ENCODE measurements around the gene SLC19A2.

GRCh38 chr1:169456029-169456428, 29.7 kb downstream of the SLC19A2 start:
- TF ChIP-seq, protein P1, sequence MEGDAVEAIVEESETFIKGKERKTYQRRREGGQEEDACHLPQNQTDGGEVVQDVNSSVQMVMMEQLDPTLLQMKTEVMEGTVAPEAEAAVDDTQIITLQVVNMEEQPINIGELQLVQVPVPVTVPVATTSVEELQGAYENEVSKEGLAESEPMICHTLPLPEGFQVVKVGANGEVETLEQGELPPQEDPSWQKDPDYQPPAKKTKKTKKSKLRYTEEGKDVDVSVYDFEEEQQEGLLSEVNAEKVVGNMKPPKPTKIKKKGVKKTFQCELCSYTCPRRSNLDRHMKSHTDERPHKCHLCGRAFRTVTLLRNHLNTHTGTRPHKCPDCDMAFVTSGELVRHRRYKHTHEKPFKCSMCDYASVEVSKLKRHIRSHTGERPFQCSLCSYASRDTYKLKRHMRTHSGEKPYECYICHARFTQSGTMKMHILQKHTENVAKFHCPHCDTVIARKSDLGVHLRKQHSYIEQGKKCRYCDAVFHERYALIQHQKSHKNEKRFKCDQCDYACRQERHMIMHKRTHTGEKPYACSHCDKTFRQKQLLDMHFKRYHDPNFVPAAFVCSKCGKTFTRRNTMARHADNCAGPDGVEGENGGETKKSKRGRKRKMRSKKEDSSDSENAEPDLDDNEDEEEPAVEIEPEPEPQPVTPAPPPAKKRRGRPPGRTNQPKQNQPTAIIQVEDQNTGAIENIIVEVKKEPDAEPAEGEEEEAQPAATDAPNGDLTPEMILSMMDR (IDR thresholded peaks at IDR 0.05; ENCODE audit: extremely low read depth in 1 of 2, insufficient read depth in 1 of 2, low read depth in 1 of 2, low read length in 2 of 2), result no peak
- no peak for TF ChIP-seq POLR2A (IDR thresholded peaks at IDR 0.05; ENCODE audit: low read depth, low read length)
- no peak for TF ChIP-seq POLR2AphosphoS5 (IDR thresholded peaks at IDR 0.05; ENCODE audit: insufficient read depth, low read depth, low read length)
- TF ChIP-seq EZH2 (IDR thresholded peaks at IDR 0.05; ENCODE audit: borderline replicate concordance, low read depth, low read length, severe bottlenecking), result no peak
- no peak for TF ChIP-seq MAX (IDR thresholded peaks at IDR 0.05; ENCODE audit: insufficient read depth, insufficient read length)
- TF ChIP-seq JUN (IDR thresholded peaks at IDR 0.05; ENCODE audit: borderline replicate concordance, insufficient read depth, insufficient read length, low read depth), result no peak
- no peak for TF ChIP-seq GATA2 (IDR thresholded peaks at IDR 0.05; ENCODE audit: insufficient read depth, insufficient read length, low read depth, low read length)
- no peak for TF ChIP-seq MYC (IDR thresholded peaks at IDR 0.05; ENCODE audit: low read depth, low read length)
- TF ChIP-seq FOS (IDR thresholded peaks at IDR 0.05; ENCODE audit: borderline replicate concordance, insufficient read depth, low read length), result no peak

Data from endothelial cell of umbilical vein (primary cell).